Hypothalamus (tissue), 51 donors: ENCODE measurements around the gene PTPRN2.

Source experiments
- DNase-seq, 51 donors: peaks; one replicate each; lab custom pipeline; 2025; lab: John Stamatoyannopoulos, UW

PTPRN2 gene

GRCh38 chr7:157889480-157889879 is 698.1 kb downstream of the PTPRN2 start:
- DNase-seq: no peak

DNA sequence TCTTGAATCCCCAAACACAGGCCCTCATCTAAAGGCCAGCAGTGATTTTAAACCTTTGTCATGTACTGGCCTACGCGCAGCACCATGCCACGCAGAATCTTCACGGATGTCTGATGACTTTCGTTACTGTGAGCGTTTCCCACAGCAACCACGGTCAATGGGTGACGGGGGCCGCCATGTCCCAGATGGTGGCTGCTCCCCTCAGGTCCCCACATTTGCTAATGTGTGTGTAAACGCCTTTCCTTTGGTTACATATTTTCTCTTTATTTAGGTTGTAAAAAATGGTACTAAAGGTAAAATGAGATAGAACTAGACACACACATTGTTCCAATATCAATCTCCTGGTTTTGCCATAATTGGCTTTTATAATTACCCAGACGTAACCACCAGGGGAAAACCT is 699.0 kb downstream of the PTPRN2 start:
- DNase-seq: no peak

- DNase-seq: no peak
These were observed 700.2 kb downstream of the PTPRN2 start for GRCh38 chr7:157887400-157887799.

DNA sequence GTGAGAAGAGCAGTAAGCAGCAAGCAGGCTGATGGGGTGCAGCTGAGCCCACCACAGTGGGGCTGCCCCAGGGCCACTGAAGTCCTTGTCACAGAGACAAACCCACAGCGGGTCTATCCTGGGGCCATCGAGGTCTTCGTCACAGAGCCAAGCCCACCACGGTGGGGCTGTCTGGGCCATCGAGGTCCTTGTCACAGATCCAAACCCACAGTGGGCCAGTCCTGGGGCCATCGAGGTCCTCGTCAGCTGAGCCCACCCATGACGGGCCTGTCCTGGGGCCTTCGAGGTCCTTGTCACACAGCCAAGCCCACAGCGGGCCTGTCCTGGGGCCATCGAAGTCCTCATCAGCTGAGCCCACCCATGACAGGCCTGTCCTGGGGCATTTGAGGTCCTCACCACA is 700.9 kb downstream of the PTPRN2 start:
- no peak for DNase-seq

- DNase-seq: no peak
These were observed 701.4 kb downstream of the PTPRN2 start for GRCh38 chr7:157886266-157886665.

- no peak for DNase-seq
These were observed 702.5 kb downstream of the PTPRN2 start for GRCh38 chr7:157885140-157885539.

DNA sequence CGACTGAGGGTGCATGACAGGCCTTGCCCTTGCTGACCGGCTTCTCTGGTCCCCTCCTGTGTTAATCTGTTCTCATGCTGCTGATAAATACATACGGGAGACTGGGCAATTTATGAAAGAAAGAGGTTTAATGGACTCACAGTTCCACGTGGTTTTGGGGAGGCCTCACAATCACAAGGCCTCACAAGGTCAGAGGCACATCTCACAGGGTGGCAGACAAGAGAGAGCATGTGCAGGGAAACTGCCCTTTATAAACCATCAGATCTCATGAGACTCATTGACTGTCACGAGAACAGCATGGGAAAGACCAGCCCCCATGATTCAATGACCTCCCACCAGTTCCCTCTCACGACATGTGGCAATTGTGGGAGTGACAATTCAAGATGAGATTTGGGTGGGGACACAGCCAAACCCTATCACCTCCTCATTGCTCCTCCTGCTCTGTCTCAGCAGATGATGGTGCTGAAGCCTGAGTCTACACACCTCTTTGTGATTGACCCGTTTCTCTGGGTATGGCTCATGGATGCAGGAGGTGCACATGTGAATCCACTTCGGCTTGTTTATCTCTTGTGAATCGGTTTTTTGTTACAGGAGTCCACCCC is 703.1 kb downstream of the PTPRN2 start:
- DNase-seq: no peak

GRCh38 chr7:157881048-157881771 is 706.4 kb downstream of the PTPRN2 start:
- DNase-seq: no peak

GRCh38 chr7:157879391-157879790 is 708.2 kb downstream of the PTPRN2 start:
- no peak for DNase-seq

GRCh38 chr7:157877298-157878090 is 710.1 kb downstream of the PTPRN2 start:
- no peak for DNase-seq

- no peak for DNase-seq
These were observed 710.9 kb downstream of the PTPRN2 start for GRCh38 chr7:157876469-157877285.

DNA sequence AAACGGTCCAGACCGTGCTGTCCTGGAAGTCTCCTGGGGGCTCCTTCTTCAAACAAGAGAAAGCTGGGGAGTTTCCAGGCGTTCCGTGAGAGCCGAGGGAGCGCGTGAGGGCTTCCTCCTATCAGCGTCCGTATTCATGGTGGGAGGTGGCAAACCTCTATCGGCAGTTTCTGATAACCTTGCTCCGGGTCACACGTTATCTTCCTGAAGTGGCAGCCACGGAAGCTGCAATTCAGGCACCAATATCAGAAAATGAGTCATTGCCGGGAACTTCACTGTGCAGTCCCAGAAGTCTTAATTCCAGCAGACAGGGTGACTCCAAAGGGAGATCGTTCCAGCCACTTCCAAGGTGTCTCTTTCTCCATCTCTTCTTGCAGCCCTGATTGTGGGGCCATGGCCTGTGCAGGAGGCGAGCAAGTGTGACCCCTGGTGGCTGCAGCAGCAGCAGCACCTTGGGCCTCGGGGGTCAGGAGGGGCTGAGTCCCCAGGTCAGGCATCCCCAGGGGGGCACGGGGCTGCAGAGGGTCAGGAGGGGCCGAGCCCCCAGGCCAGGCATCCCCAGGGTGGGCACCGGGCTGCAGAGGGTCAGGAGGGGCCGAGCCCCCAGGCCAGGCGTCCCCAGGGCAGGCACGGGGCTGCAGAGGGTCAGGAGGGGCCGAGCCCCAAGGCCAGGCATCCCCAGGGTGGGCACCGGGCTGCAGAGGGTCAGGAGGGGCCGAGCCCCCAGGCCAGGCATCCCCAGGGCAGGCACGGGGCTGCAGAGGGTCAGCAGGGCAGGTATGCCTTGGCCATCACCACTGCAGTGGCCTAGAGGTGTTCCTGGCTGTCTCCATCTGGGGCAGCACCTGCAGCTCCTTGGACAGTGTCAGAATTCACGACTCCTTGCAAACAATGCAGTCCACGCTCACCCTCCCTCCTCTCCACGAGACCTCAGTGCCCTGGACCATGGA is 712.1 kb downstream of the PTPRN2 start:
- DNase-seq: peak in 11 of 51 donors; percentile 4 to 46 (median 15)

GRCh38 chr7:157874870-157875229 is 712.8 kb downstream of the PTPRN2 start:
- no peak for DNase-seq

DNA sequence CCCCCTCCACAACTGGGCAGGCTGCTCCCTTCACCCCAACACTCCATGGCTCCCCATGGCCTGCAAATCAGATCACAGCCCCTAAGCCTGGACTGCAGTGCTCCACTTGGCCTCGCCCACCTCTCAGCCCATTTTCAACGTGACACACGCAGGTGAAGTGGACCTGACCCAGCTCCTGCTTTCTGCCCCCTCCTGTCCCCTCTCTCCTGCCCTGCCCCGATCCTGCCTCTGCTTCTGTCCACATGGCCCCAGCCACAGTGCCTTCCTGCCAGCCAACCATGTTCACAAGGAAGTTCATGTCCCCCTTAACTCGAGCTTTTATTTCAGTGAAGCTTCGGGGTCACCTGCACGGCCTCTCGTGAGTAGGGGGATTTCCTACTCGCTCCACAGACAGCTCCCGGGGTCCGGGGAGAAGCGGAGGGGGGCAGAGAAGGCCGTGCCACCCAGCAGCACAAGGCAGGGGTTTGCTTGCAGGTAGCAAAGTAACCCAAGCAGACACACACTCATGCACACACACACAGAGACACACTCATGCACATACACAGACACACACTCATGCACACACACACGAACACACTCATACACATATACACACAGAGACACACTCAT is 713.3 kb downstream of the PTPRN2 start:
- no peak for DNase-seq

DNA sequence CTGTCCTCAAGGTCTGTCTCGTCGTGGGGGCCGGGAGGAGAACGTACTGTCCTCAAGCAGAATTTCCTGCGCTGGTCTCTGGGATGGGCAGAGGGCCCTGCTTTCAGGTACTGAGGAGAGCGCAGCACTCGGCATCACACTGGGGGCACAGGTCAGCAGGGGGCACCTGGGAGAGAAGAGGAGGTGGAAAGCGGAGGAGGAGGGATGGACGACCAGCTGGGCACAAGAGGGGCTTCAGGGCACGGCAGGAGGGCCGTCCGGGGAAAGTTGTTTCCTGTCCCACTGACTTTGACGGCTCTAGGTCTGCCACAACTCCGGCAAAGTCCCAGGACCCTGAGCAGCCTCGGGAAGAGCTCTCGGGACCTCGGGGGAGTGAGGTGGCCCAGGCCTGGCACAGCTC is 714.0 kb downstream of the PTPRN2 start:
- no peak for DNase-seq

- no peak for DNase-seq
These were observed 714.4 kb downstream of the PTPRN2 start for GRCh38 chr7:157873181-157873580.

DNA sequence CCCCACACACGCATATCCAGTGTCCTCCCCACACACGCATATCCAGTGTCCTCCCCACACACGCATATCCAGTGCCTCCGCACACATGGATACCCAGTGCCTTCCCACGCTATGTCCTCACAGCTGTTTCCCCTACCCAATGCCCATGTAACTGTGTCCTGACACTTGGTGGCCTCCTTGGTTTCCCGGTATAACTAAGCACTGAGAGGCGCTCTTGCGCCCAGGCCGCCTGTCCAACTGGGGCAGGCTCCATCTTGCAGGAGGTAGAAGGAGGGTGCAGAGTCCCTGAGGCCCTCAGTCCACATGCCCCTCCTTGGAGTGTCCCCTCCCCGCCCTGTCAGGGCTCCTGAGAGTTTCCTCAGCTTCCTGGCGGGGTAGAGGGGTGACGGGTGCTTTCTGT is 715.2 kb downstream of the PTPRN2 start:
- no peak for DNase-seq

- no peak for DNase-seq
These were observed 715.9 kb downstream of the PTPRN2 start for GRCh38 chr7:157871681-157872080.

- no peak for DNase-seq
These were observed 716.9 kb downstream of the PTPRN2 start for GRCh38 chr7:157870644-157871290.
